HepG2 (cell line): ENCODE results near the gene PDE4D.

ENCODE experiments used
- EP300 ChIP-seq, 3 experiments: sonication (generic) in 1 of 3; formaldehyde crosslinking in 1 of 3; IDR thresholded peaks; 2 replicates each; pipeline versions ENCODE4 v1.5.1 to v1.6.1; 2011 to 2020; ENCODE audit warnings: low read depth in 2 of 3, low read length in 2 of 3, borderline replicate concordance in 1 of 3, improper control_type of control experiment in 1 of 3, mild to moderate bottlenecking in 1 of 3, missing genetic modification reagents in 1 of 3, moderate library complexity in 1 of 3
- HIVEP1 ChIP-seq: sonication (generic); formaldehyde crosslinking; IDR thresholded peaks from 2 replicates; pipeline ENCODE4 v1.4.0; 2020; ENCODE audit warnings: mild to moderate bottlenecking, missing genetic modification reagents
- PCBP1 ChIP-seq: fragments of 200-400 bp; formaldehyde crosslinking; IDR thresholded peaks from 2 replicates; pipeline ENCODE4 v1.6.1; 2017; ENCODE audit warnings: mild to moderate bottlenecking, low read depth, low read length, borderline replicate concordance
- POLR2A ChIP-seq, 2 experiments: IDR thresholded peaks; 2 replicates each; pipeline ENCODE4 v1.6.1; 2011; ENCODE audit warnings: low read depth in 2 of 2, low read length in 2 of 2, mild to moderate bottlenecking in 1 of 2, moderate library complexity in 1 of 2; ENCODE audit not compliant: insufficient read depth in 1 of 2
- REST ChIP-seq, 2 experiments: IDR thresholded peaks; 2 replicates each; pipeline ENCODE4 v1.6.1; 2011 to 2012; ENCODE audit warnings: low read length in 2 of 2, borderline replicate concordance in 1 of 2, low read depth in 1 of 2, mild to moderate bottlenecking in 1 of 2, moderate library complexity in 1 of 2
- SRSF1 ChIP-seq: fragments of 200-400 bp; formaldehyde crosslinking; optimal IDR thresholded peaks from 2 replicates; pipeline ENCODE3; 2017; ENCODE audit warnings: mild to moderate bottlenecking, low read depth, low read length, moderate library complexity
- ZKSCAN8 ChIP-seq: IDR thresholded peaks from 2 replicates; pipeline ENCODE4 v1.6.1; 2016; ENCODE audit warnings: borderline replicate concordance, missing genetic modification reagents, missing compliant biosample characterization
- ZNF891 ChIP-seq: sonication (generic); formaldehyde crosslinking; IDR thresholded peaks from 2 replicates; pipeline ENCODE4 v1.5.0; 2020; ENCODE audit warnings: mild to moderate bottlenecking, missing genetic modification reagents

- TF ChIP-seq ZNF891 (CRISPR knock-in tag) (no peak), ZKSCAN8 (CRISPR knock-in tag) (no peak), EP300 (IDR thresholded peaks at IDR 0.05; ENCODE audit: low read depth in 2 of 2, low read length in 2 of 2) (no peak), EP300 (CRISPR knock-in tag; IDR thresholded peaks at IDR 0.05; ENCODE audit: borderline replicate concordance) (no peak), SRSF1 (no peak), REST (IDR thresholded peaks at IDR 0.05; ENCODE audit: borderline replicate concordance in 1 of 2, low read depth in 1 of 2, low read length in 2 of 2) (no peak), HIVEP1 (CRISPR knock-in tag) (no peak), PCBP1 (no peak), POLR2A (IDR thresholded peaks at IDR 0.05; ENCODE audit: insufficient read depth in 1 of 2, low read depth in 2 of 2, low read length in 2 of 2) (no peak)
Measured at GRCh38 chr5:59299006-59299405, 594.5 kb downstream of the PDE4D start.
